ENCODE data around the gene ZCCHC7.
"Not testable (repeated sequence)": the region's sequence is repeated elsewhere in the genome, so short reads cannot be mapped to it uniquely, and the experiment has no call there.

The ZCCHC7 gene

GRCh38 chr9:37251452-37251851 is 131.1 kb downstream of the ZCCHC7 start:
- DNase-seq (ENCODE audit: low read depth, low spot score) = no peak

GRCh38 chr9:37253377-37253937 is 133.1 kb downstream of the ZCCHC7 start:
- DNase-seq (ENCODE audit: low read depth, low spot score) = no peak

- no peak for DNase-seq (ENCODE audit: low read depth, low spot score)
Observed at GRCh38 chr9:37255187-37255586, 134.8 kb downstream of the ZCCHC7 start.

GRCh38 chr9:37255944-37256862 is 135.8 kb downstream of the ZCCHC7 start:
- no peak for DNase-seq (ENCODE audit: low read depth, low spot score)

GRCh38 chr9:37259951-37260350 is 139.6 kb downstream of the ZCCHC7 start:
- no peak for DNase-seq (ENCODE audit: low read depth, low spot score)

GRCh38 chr9:37262410-37262809 is 142.0 kb downstream of the ZCCHC7 start:
- no peak for DNase-seq (ENCODE audit: low read depth, low spot score)

- DNase-seq (ENCODE audit: low read depth, low spot score) = no peak
Observed at GRCh38 chr9:37264539-37264938, 144.2 kb downstream of the ZCCHC7 start.

GRCh38 chr9:37266630-37267029 is 146.3 kb downstream of the ZCCHC7 start:
- no peak for DNase-seq (ENCODE audit: low read depth, low spot score)

GRCh38 chr9:37269221-37269620 is 148.8 kb downstream of the ZCCHC7 start:
- no peak for DNase-seq (ENCODE audit: low read depth, low spot score)

GRCh38 chr9:37271679-37272078 is 151.3 kb downstream of the ZCCHC7 start:
- no peak for DNase-seq (ENCODE audit: low read depth, low spot score)

GRCh38 chr9:37273595-37273994 is 153.2 kb downstream of the ZCCHC7 start:
- DNase-seq (ENCODE audit: low read depth, low spot score) = no peak

GRCh38 chr9:37281541-37281940 is 161.2 kb downstream of the ZCCHC7 start:
- no peak for DNase-seq (ENCODE audit: low read depth, low spot score)

- DNase-seq (ENCODE audit: low read depth, low spot score) = no peak
Observed at GRCh38 chr9:37283730-37284325, 163.5 kb downstream of the ZCCHC7 start.

- DNase-seq (ENCODE audit: low read depth, low spot score) = no peak
Observed at GRCh38 chr9:37284636-37285035, 164.3 kb downstream of the ZCCHC7 start.

GRCh38 chr9:37286530-37287175 is 166.3 kb downstream of the ZCCHC7 start:
- DNase-seq (ENCODE audit: low read depth, low spot score) = no peak

- no peak for DNase-seq (ENCODE audit: low read depth, low spot score)
Observed at GRCh38 chr9:37287317-37287716, 166.9 kb downstream of the ZCCHC7 start.

GRCh38 chr9:37289631-37290030 is 169.3 kb downstream of the ZCCHC7 start:
- no peak for DNase-seq (ENCODE audit: low read depth, low spot score)

GRCh38 chr9:37290366-37290939 is 170.1 kb downstream of the ZCCHC7 start:
- no peak for DNase-seq (ENCODE audit: low read depth, low spot score)

- DNase-seq (ENCODE audit: low read depth, low spot score) = no peak
Observed at GRCh38 chr9:37290940-37291485, 170.6 kb downstream of the ZCCHC7 start.

GRCh38 chr9:37291612-37292238 is 171.4 kb downstream of the ZCCHC7 start:
- not testable (repeated sequence) for DNase-seq (ENCODE audit: low read depth, low spot score)

- no peak for DNase-seq (ENCODE audit: low read depth, low spot score)
Observed at GRCh38 chr9:37292896-37293295, 172.5 kb downstream of the ZCCHC7 start.

Data from activated CD4-positive, CD25-positive, alpha-beta regulatory T cell treated with anti-CD3 and anti-CD28 coated beads, Interleukin-2, amount 50 U/mL, for 16 hours (primary cell).